Stimulated activated CD4-positive, alpha-beta T cell treated with anti-CD3 and anti-CD28 coated beads, Interleukin-15, amount 100 ng/mL, for 24 hours (primary cell): ENCODE data around the gene ARFGAP1.
"Not testable (repeated sequence)": the region's sequence is repeated elsewhere in the genome, so short reads cannot be mapped to it uniquely, and the experiment has no call there.

ENCODE experiments used
- DNase-seq: peaks from one replicate; pipeline ENCODE4 v3.0.0-alpha.2; 2020

Gene ARFGAP1

GRCh38 chr20:63322146-63322932 is 49.7 kb downstream of the ARFGAP1 start:
- no peak for DNase-seq

- no peak for DNase-seq
Measured at GRCh38 chr20:63322933-63323273, 50.3 kb downstream of the ARFGAP1 start.

- no peak for DNase-seq
Measured at GRCh38 chr20:63323357-63323981, 50.9 kb downstream of the ARFGAP1 start.

GRCh38 chr20:63325021-63325471 is 52.4 kb downstream of the ARFGAP1 start:
- DNase-seq = no peak

- no peak for DNase-seq
Measured at GRCh38 chr20:63325554-63326313, 53.1 kb downstream of the ARFGAP1 start.

GRCh38 chr20:63326314-63327230 is 54.0 kb downstream of the ARFGAP1 start:
- DNase-seq = no peak

- DNase-seq = no peak
Measured at GRCh38 chr20:63327231-63327745, 54.7 kb downstream of the ARFGAP1 start.

GRCh38 chr20:63328026-63328700 is 55.5 kb downstream of the ARFGAP1 start:
- no peak for DNase-seq

GRCh38 chr20:63328718-63329275 is 56.2 kb downstream of the ARFGAP1 start:
- DNase-seq = no peak

- no peak for DNase-seq
Measured at GRCh38 chr20:63329331-63330083, 56.9 kb downstream of the ARFGAP1 start.

GRCh38 chr20:63330084-63330760 is 57.6 kb downstream of the ARFGAP1 start:
- DNase-seq = no peak

GRCh38 chr20:63330940-63331339 is 58.3 kb downstream of the ARFGAP1 start:
- no peak for DNase-seq

- no peak for DNase-seq
Measured at GRCh38 chr20:63331741-63332400, 59.3 kb downstream of the ARFGAP1 start.

- no peak for DNase-seq
Measured at GRCh38 chr20:63332488-63333240, 60.1 kb downstream of the ARFGAP1 start.

GRCh38 chr20:63333241-63333836 is 60.7 kb downstream of the ARFGAP1 start:
- DNase-seq = no peak

- DNase-seq = no peak
Measured at GRCh38 chr20:63334356-63334755, 61.7 kb downstream of the ARFGAP1 start.

GRCh38 chr20:63335060-63335459 is 62.4 kb downstream of the ARFGAP1 start:
- not testable (repeated sequence) for DNase-seq

- DNase-seq = no peak
Measured at GRCh38 chr20:63335711-63336110, 63.1 kb downstream of the ARFGAP1 start.
